Rectal smooth muscle tissue (tissue), 1 donor: Measurements from ENCODE around the gene KRT80.

Experiments used
- H3K27ac ChIP-seq: one replicate; pipeline ENCODE4 v1.7.0; 2013; ENCODE audit warnings: low read depth, low read length, inconsistent platforms
- H3K27me3 ChIP-seq: one replicate; pipeline ENCODE4 v1.7.0; 2013; ENCODE audit warnings: low read length; ENCODE audit not compliant: control insufficient read depth, insufficient read depth
- H3K36me3 ChIP-seq: one replicate; pipeline ENCODE4 v1.7.0; 2013; ENCODE audit warnings: low read length; ENCODE audit not compliant: control insufficient read depth, insufficient read depth
- H3K4me1 ChIP-seq: one replicate; pipeline ENCODE4 v1.7.0; 2013; ENCODE audit warnings: low read length; ENCODE audit not compliant: control insufficient read depth, insufficient read depth
- H3K4me3 ChIP-seq: one replicate; pipeline ENCODE4 v1.7.0; 2013; ENCODE audit warnings: low read length
- H3K9ac ChIP-seq: one replicate; pipeline ENCODE4 v1.7.0; 2013; ENCODE audit warnings: low read length

KRT80 gene

DNA sequence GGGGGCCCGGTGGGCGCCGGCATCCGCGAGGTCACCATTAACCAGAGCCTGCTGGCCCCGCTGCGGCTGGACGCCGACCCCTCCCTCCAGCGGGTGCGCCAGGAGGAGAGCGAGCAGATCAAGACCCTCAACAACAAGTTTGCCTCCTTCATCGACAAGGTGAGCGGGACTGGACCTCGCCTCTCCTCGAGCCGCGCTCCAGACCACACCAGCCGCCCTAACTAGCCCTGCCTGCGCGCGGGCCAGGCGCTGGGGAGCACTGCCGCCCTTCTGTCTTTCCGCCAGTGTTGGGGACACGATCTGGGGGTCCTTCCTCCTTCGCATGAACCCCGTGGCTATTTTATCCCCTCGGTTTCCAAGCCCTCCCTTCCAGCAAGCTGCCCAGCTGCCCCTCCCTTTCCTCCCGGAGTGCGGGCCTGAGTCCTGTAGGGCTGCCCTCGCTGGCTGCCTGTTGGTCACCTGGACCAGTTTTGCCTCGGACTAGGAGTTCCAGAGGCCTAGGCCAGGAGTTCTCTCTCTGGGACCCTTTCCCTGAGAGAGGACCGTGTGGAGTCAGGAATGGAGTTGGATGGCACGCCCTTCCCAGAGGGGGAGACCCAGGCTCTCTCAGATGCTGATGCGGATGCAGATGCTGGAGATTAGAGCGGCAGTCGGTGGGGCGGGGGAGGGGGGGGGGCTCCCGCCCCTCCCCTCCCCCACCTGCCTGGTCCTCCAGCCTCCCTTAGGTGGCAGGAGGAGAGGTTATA lies 41.8 kb upstream of the KRT80 start:
- no peak overlapping the region for H3K27ac ChIP-seq
- H3K27me3 ChIP-seq = peaks cover 10% of the 10 kb centered on the region
- H3K4me3 ChIP-seq = no peak overlapping the region
- no peaks in the 10 kb centered on the region for H3K4me1 ChIP-seq
- no peak overlapping the region for H3K9ac ChIP-seq
- H3K36me3 ChIP-seq = no peaks in the 10 kb centered on the region

GRCh38 chr12:52232674-52233461 lies 41.1 kb upstream of the KRT80 start, which contains the start of gene KRT7:
KRT7 (plus strand) TSS chr12:52233243; CDS start chr12:52233297, 54 bp downstream.
- Histone ChIP-seq H3K27me3 (peaks cover 10% of the 10 kb centered on the region), H3K27ac (no peak within 1 kb of the TSS), H3K36me3 (no peaks in the 10 kb centered on the region), H3K9ac (no peak within 1 kb of the TSS), H3K4me1 (no peaks in the 10 kb centered on the region), H3K4me3 (no peak within 1 kb of the TSS)

- Histone ChIP-seq H3K36me3 (no peaks in the 10 kb centered on the region), H3K4me1 (no peaks in the 10 kb centered on the region), H3K4me3 (no peak overlapping the region), H3K27me3 (peaks cover 10% of the 10 kb centered on the region), H3K27ac (no peak overlapping the region), H3K9ac (no peak overlapping the region)
Measured at GRCh38 chr12:52232203-52232673, 40.4 kb upstream of the KRT80 start.

DNA sequence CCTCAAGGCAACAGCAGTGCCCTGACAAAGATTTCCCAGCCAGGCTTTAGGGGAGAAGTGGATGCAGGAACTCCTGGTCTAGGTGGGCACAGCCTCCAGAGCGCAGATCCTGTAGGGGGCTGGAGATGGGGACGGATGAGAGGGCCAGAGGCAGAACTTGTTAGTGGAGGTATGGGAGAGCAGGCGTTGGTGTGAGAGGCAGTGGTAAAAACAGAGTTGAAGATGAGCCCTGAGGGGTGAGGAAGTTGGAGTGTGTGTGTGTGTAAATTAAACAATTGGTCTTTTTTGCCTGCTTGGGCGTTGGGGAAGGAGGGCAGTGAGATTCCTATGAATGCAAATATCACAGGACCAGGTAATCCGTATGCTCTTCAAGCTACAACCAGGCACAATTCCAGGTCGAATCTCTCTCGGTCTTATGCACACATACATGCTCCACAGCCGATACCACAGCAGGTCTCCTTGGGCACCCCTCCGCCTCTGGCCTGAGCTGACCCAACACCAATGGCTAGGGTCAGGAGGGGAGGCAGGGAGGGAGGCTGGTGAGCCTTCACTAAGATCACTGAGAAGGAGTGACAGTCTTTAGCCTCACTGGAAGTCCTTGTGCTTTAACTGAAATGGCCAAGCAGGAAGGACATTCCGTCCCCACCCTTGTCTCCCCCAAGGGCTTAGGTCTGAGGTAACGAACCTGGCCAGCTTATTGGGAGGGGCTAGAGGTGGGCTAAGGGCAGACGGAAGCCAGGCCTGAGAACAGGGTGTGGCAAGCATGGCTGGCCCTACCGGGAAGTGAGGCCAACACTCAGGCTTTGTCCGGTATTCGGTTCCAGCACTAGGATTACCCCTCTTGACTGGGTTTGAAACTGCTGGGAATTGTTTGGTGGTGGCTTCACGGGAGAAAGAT lies 39.7 kb upstream of the KRT80 start:
- no peak overlapping the region for H3K27ac ChIP-seq
- peaks cover 10% of the 10 kb centered on the region for H3K27me3 ChIP-seq

GRCh38 chr12:52230364-52231281 lies 38.8 kb upstream of the KRT80 start:
- no peaks in the 10 kb centered on the region for H3K36me3 ChIP-seq
- H3K4me3 ChIP-seq = no peak overlapping the region
- H3K27ac ChIP-seq = no peak overlapping the region
- H3K9ac ChIP-seq = no peak overlapping the region
- peaks cover 10% of the 10 kb centered on the region for H3K27me3 ChIP-seq
- H3K4me1 ChIP-seq = no peaks in the 10 kb centered on the region

More for the DNA sequence above, 39.7 kb upstream of the KRT80 start:
- no peaks in the 10 kb centered on the region for H3K4me1 ChIP-seq
- no peaks in the 10 kb centered on the region for H3K36me3 ChIP-seq
- H3K4me3 ChIP-seq = no peak overlapping the region
- H3K9ac ChIP-seq = no peak overlapping the region

GRCh38 chr12:52229836-52230343 lies 38.1 kb upstream of the KRT80 start:
- H3K4me1 ChIP-seq = no peaks in the 10 kb centered on the region
- H3K27ac ChIP-seq = no peak overlapping the region
- peaks cover 9% of the 10 kb centered on the region for H3K27me3 ChIP-seq

GRCh38 chr12:52228931-52229330 lies 37.1 kb upstream of the KRT80 start:
- Histone ChIP-seq H3K9ac (no peak overlapping the region), H3K36me3 (no peaks in the 10 kb centered on the region), H3K27ac (no peak overlapping the region), H3K27me3 (peaks cover 7% of the 10 kb centered on the region), H3K4me1 (no peaks in the 10 kb centered on the region), H3K4me3 (no peak overlapping the region)

More at GRCh38 chr12:52229836-52230343, 38.1 kb upstream of the KRT80 start:
- H3K4me3 ChIP-seq = no peak overlapping the region
- no peak overlapping the region for H3K9ac ChIP-seq
- no peaks in the 10 kb centered on the region for H3K36me3 ChIP-seq

DNA sequence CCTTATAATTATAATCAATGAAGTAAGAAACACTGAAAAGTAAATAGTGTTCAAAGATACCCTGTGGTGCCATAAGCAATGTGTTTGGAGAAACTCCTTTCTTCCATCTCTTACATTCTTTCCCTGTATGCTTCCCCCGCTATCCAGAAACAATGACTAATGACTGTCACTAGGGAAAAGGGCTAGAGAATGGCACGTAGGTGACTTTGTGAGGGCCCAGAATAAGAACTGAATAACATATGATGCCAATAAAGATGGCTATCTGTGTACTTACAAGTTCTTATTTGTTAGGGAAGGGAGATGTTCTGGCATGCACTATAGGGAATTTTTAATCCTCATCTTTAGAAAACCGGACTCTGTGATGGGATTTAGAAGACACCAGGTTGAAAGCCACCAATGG lies 36.6 kb upstream of the KRT80 start:
- H3K27me3 ChIP-seq = peaks cover 4% of the 10 kb centered on the region
- no peaks in the 10 kb centered on the region for H3K36me3 ChIP-seq
- no peak overlapping the region for H3K27ac ChIP-seq
- H3K9ac ChIP-seq = no peak overlapping the region
- no peaks in the 10 kb centered on the region for H3K4me1 ChIP-seq
- H3K4me3 ChIP-seq = no peak overlapping the region

- Histone ChIP-seq H3K9ac (no peak overlapping the region), H3K27ac (no peak overlapping the region), H3K27me3 (peaks cover 4% of the 10 kb centered on the region), H3K4me1 (no peaks in the 10 kb centered on the region), H3K36me3 (no peaks in the 10 kb centered on the region), H3K4me3 (no peak overlapping the region)
Measured at GRCh38 chr12:52227606-52228166, 35.9 kb upstream of the KRT80 start.

- no peak overlapping the region for H3K27ac ChIP-seq
- H3K27me3 ChIP-seq = peaks cover 4% of the 10 kb centered on the region
- no peaks in the 10 kb centered on the region for H3K36me3 ChIP-seq
- H3K4me1 ChIP-seq = no peaks in the 10 kb centered on the region
- H3K4me3 ChIP-seq = no peak overlapping the region
- no peak overlapping the region for H3K9ac ChIP-seq
Measured at GRCh38 chr12:52226446-52226845, 34.6 kb upstream of the KRT80 start.

DNA sequence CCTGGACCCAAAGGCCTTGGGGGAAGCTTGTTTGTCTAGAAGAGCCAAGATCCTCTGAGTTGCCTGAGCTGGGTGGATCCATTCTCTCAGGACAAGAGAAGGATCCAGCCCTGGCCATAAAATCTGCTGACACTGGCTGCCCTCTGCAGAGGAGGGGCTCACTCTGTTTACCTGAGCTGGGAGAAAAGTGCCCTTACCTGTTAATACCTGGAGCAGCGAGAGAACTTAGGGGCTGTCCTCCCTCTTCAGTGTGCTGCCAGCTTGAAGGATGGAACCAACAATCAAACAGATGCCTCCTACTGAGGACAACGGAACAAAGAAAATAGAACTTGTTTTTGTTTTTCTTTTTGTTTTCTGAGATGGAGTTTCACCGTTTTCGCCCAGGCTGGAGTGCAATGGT lies 33.9 kb upstream of the KRT80 start:
- no peaks in the 10 kb centered on the region for H3K4me1 ChIP-seq
- no peak overlapping the region for H3K9ac ChIP-seq
- no peak overlapping the region for H3K4me3 ChIP-seq
- H3K36me3 ChIP-seq = no peaks in the 10 kb centered on the region
- no peak overlapping the region for H3K27ac ChIP-seq
- no peaks in the 10 kb centered on the region for H3K27me3 ChIP-seq
